Loucy (cell line): ENCODE measurements around the gene CDH13.

Experiments
- H2AFZ ChIP-seq: fragments of 200-600 bp; sonication (generic); 2 replicates; pipeline ENCODE4 v1.6.0; 2016; ENCODE audit warnings: antibody characterized with exemption, mild to moderate bottlenecking, low read length, moderate library complexity
- H3F3A ChIP-seq: fragments of 200-600 bp; 2 replicates; pipeline ENCODE4 v1.6.0; 2016; ENCODE audit warnings: antibody characterized with exemption, low read depth, mild to moderate bottlenecking
- H3K27me3 ChIP-seq: fragments of 200-600 bp; sonication (generic); 2 replicates; pipeline ENCODE4 v1.6.1; 2014; ENCODE audit warnings: low read length, mild to moderate bottlenecking; ENCODE audit not compliant: insufficient read depth, poor library complexity, severe bottlenecking
- H3K36me3 ChIP-seq: fragments of 200-600 bp; sonication (generic); 2 replicates; pipeline ENCODE4 v1.6.1; 2016; ENCODE audit warnings: low read length; ENCODE audit not compliant: insufficient read depth
- H3K4me1 ChIP-seq: fragments of 200-600 bp; sonication (generic); 2 replicates; pipeline ENCODE4 v1.5.1; 2014; ENCODE audit warnings: low read length, mild to moderate bottlenecking; ENCODE audit not compliant: insufficient read depth, poor library complexity, severe bottlenecking
- H3K4me2 ChIP-seq: fragments of 200-600 bp; sonication (generic); 2 replicates; pipeline ENCODE4 v1.6.0; 2014; ENCODE audit warnings: antibody characterized with exemption, low read length, low read depth, mild to moderate bottlenecking; ENCODE audit not compliant: poor library complexity, severe bottlenecking
- H3K4me3 ChIP-seq: fragments of 200-600 bp; sonication (generic); 2 replicates; pipeline ENCODE4 v1.5.1; 2014; ENCODE audit warnings: low read length, mild to moderate bottlenecking, mixed read lengths; ENCODE audit not compliant: poor library complexity, severe bottlenecking
- H3K79me2 ChIP-seq: fragments of 200-600 bp; sonication (generic); 2 replicates; pipeline ENCODE4 v1.6.1; 2014; ENCODE audit warnings: low read length; ENCODE audit not compliant: insufficient read depth
- H3K9ac ChIP-seq: fragments of 200-600 bp; sonication (generic); 2 replicates; pipeline ENCODE4 v1.6.0; 2014; ENCODE audit warnings: mild to moderate bottlenecking, low read depth, low read length, moderate library complexity; ENCODE audit not compliant: poor library complexity, severe bottlenecking
- H3K9me2 ChIP-seq: fragments of 200-600 bp; sonication (generic); replicated peaks from 2 replicates; pipeline ENCODE4 v1.6.1; 2016; ENCODE audit warnings: low read depth, low read length, mixed read lengths
- H3K9me3 ChIP-seq: fragments of 200-600 bp; sonication (generic); 2 replicates; pipeline ENCODE4 v1.6.1; 2014; ENCODE audit warnings: mild to moderate bottlenecking, antibody characterized with exemption, low read length, low read depth; ENCODE audit not compliant: insufficient read depth
- H4K20me1 ChIP-seq: fragments of 200-600 bp; sonication (generic); 2 replicates; pipeline ENCODE4 v1.6.0; 2014; ENCODE audit warnings: antibody characterized with exemption, low read length, mild to moderate bottlenecking; ENCODE audit not compliant: insufficient read depth, poor library complexity, severe bottlenecking
- CTCF ChIP-seq: fragments of 200-600 bp; sonication (generic); conservative IDR thresholded peaks from 2 replicates; pipeline ENCODE4 v1.5.1; 2014; ENCODE audit warnings: mild to moderate bottlenecking, antibody characterized with exemption, low read length
- EZH2phosphoT487 ChIP-seq: fragments of 200-600 bp; IDR thresholded peaks from 2 replicates; pipeline ENCODE4 v1.6.1; 2018; ENCODE audit warnings: antibody characterized with exemption, mild to moderate bottlenecking, moderate library complexity, borderline replicate concordance

CDH13 gene

GRCh38 chr16:83806036-83806435, 1179.3 kb downstream of the CDH13 start:
- peaks cover 27% of the 10 kb centered on the region for H4K20me1 ChIP-seq
- no peak overlapping the region for H3K9ac ChIP-seq
- H3K4me1 ChIP-seq: peaks cover 23% of the 10 kb centered on the region
- no peaks in the 10 kb centered on the region for H3K36me3 ChIP-seq
- no peaks in the 10 kb centered on the region for H3K27me3 ChIP-seq
- H3K9me3 ChIP-seq: no peaks in the 10 kb centered on the region
- peaks cover 32% of the 10 kb centered on the region for H3K79me2 ChIP-seq
- TF ChIP-seq CTCF: no peak
- no peak for TF ChIP-seq EZH2phosphoT487
- H3K4me2 ChIP-seq: no peak overlapping the region
- peak overlapping the region; percentile 7; the same call in 1 of the 2 replicates for H2AFZ ChIP-seq
- H3F3A ChIP-seq: no peaks in the 10 kb centered on the region
- no peaks in the 10 kb centered on the region for H3K9me2 ChIP-seq
- H3K4me3 ChIP-seq: no peak overlapping the region

GRCh38 chr16:83806731-83807130, 1180.0 kb downstream of the CDH13 start:
- Histone ChIP-seq H3K4me3 (no peak overlapping the region), H2AFZ (no peak overlapping the region; the same call in 1 of the 2 replicates), H4K20me1 (peaks cover 31% of the 10 kb centered on the region), H3K79me2 (peaks cover 39% of the 10 kb centered on the region), H3K4me2 (no peak overlapping the region), H3K4me1 (peaks cover 23% of the 10 kb centered on the region), H3K9ac (no peak overlapping the region), H3F3A (no peaks in the 10 kb centered on the region), H3K9me3 (no peaks in the 10 kb centered on the region), H3K9me2 (no peaks in the 10 kb centered on the region), H3K36me3 (peaks cover under 1% of the 10 kb centered on the region; the same call in 1 of the 2 replicates), H3K27me3 (no peaks in the 10 kb centered on the region)
- TF ChIP-seq EZH2phosphoT487: no peak
- no peak for TF ChIP-seq CTCF

- H3K9me3 ChIP-seq: no peaks in the 10 kb centered on the region
- H4K20me1 ChIP-seq: peaks cover 31% of the 10 kb centered on the region
- no peak for TF ChIP-seq EZH2phosphoT487
- no peak for TF ChIP-seq CTCF
- H3K9me2 ChIP-seq: no peaks in the 10 kb centered on the region
- no peak overlapping the region for H3K9ac ChIP-seq
- peaks cover 3% of the 10 kb centered on the region; the same call in 1 of the 2 replicates for H3K36me3 ChIP-seq
- H2AFZ ChIP-seq: peak overlapping the region; percentile 77
- H3K27me3 ChIP-seq: no peaks in the 10 kb centered on the region
- H3K4me2 ChIP-seq: no peak overlapping the region
- H3K4me3 ChIP-seq: peak overlapping the region; percentile 24
- H3K4me1 ChIP-seq: peaks cover 23% of the 10 kb centered on the region
- H3K79me2 ChIP-seq: peaks cover 42% of the 10 kb centered on the region
- H3F3A ChIP-seq: no peaks in the 10 kb centered on the region
Measured at GRCh38 chr16:83807327-83807709, 1180.5 kb downstream of the CDH13 start.
